ENCODE data around the gene ZNF775.
"Not testable (repeated sequence)": the region's sequence is repeated elsewhere in the genome, so short reads cannot be mapped to it uniquely, and the experiment has no call there.

The ZNF775 gene

DNA sequence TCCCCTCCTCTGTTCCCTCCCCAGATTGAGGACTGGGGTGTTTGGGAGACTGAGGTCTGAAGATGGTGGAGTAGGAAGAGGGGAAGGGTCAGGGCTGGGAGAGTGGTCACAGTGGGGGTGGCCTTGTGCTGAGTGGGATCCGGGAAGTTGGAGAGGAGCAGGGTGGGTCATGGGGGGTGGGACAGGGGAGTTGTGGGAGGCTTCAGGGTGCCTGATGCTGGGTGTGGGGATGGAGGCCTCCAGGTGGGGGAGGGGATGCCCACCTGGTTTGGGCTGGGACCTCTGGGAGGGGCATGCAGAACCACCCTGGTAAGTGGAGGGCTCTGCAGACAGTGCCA is 2.6 kb downstream of the ZNF775 start:
- no peak for TF ChIP-seq CTCF (conservative IDR thresholded peaks at IDR 0.05; ENCODE audit: low read depth, low read length)
- H3K4me3 ChIP-seq (ENCODE audit: low read depth, low read length): no peak overlapping the region

DNA sequence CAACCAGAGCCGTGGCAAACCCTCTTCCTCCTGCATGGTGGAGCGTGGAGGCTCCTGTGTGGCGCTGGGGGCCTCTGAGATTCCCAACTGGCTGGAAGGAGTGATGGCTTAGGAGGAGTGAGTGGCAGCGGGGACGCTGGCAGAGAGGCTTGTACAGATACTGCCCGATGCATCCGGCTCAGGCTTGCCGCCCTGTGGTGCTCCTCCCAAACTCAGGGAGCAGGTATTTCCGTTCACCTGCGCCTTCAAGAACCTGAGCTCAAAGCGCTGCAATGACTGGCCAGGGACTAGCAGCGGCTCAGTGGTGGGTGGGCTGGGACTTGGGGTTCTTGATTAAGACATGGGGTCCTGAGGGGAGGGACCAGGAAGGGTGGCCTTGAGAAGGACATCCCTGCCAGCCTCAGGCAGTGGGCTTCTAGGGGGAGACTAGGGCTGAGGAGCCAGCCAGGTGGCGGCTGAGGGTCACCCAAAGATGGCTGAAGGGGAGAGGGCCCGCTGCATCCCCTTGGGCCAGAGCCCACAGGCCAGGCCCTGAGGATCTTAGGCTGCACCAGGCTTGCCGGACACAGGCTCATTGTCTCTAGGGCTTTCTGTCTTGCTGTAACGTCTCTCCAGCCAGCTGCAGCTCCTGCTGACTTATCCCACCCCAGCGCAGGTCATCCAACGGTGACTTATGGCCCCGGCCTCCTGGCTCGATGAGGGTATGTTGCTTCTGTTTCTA is 3.2 kb downstream of the ZNF775 start:
- TF ChIP-seq CTCF (conservative IDR thresholded peaks at IDR 0.05; ENCODE audit: low read depth, low read length): no peak
- H3K4me3 ChIP-seq (ENCODE audit: low read depth, low read length): no peak overlapping the region
- no peak for DNase-seq (ENCODE audit: low read depth)

More for the DNA sequence above, 2.6 kb downstream of the ZNF775 start:
- DNase-seq (ENCODE audit: low read depth): no peak

- H3K4me3 ChIP-seq (ENCODE audit: low read depth, low read length): no peak overlapping the region
- no peak for TF ChIP-seq CTCF (conservative IDR thresholded peaks at IDR 0.05; ENCODE audit: low read depth, low read length)
- no peak for DNase-seq (ENCODE audit: low read depth)
These were observed 3.7 kb downstream of the ZNF775 start for GRCh38 chr7:150382844-150383225.

DNA sequence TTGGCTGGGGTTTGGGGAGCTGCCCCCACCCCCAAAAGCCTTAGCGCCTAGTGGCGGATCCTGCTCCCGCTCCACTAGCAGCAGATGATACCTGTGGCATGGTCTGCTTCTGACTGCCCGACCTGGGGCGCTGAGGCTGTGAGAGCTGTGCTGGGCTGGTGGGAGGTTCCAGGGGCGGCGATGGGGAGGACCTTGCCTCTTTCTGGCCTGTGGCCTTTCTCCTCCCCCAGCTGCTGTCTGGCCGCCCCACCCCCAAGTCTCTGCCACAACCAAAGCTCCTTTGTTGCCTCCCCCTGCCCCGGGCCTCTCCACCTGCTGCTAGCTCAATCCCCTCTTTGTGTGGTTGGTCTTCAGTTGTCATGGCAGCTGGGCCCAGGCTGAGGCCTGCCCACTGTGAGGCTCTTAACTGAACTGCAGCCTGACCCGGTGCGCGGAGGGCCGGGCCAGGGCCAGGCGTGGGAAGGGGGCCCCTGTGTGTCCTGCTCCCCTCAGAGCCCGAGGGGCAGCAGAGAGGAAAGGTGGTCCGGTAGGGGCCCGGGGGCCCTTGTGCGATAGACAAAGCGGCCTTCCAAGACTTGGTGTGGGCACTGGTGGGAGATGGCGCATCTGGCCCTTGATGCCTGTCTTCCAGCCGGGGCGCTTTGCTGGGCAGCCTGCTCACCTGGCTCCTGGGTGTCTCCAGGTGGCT is 4.7 kb downstream of the ZNF775 start:
- H3K4me3 ChIP-seq (ENCODE audit: low read depth, low read length): no peak overlapping the region
- DNase-seq (ENCODE audit: low read depth): no peak
- no peak for TF ChIP-seq CTCF (conservative IDR thresholded peaks at IDR 0.05; ENCODE audit: low read depth, low read length)

- DNase-seq (ENCODE audit: low read depth): no peak
- no peak for TF ChIP-seq CTCF (conservative IDR thresholded peaks at IDR 0.05; ENCODE audit: low read depth, low read length)
These were observed 5.5 kb downstream of the ZNF775 start for GRCh38 chr7:150384406-150385301.

DNA sequence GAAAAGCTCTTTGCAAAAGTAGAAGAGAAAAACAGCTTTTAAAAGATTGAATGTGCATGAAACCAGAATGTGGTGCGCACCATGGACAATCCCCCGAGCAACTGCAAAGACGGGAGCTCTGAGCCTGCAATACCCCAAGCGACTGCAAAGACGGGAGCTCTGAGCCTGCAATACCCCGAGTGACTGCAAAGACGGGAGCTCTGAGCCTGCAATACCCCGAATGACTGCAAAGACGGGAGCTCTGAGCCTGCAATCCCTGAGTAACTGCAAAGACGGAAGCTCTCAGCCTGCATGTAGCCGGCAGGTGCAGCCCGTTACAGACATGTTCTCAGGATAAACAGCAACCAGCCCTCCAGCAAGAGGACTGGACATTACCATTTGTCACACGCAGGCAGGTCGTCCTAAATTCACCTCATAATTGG is 6.2 kb downstream of the ZNF775 start:
- no peak for DNase-seq (ENCODE audit: low read depth)
- H3K4me3 ChIP-seq (ENCODE audit: low read depth, low read length): no peak overlapping the region
- TF ChIP-seq CTCF (conservative IDR thresholded peaks at IDR 0.05; ENCODE audit: low read depth, low read length): no peak

More at GRCh38 chr7:150384406-150385301, 5.5 kb downstream of the ZNF775 start:
- no peak overlapping the region for H3K4me3 ChIP-seq (ENCODE audit: low read depth, low read length)

DNA sequence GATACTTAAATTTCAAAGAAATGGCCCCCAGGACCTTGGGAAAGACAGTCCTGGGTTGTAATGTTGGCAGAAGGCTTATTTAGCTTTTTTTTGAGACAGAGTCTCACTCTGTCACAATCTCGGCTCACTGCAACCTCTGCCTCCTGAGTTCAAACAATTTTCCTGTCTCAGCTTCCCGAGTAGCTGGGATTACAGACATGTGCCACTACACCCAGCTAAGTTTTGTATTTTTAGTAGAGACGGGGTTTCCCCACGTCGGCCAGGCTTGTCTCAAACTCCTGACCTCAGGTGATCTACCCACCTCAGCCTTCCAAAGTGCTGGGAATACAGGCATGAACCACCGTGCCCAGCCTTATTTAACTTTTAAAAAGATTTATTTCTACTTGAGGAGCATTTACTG is 6.8 kb downstream of the ZNF775 start:
- not testable (repeated sequence) for DNase-seq (ENCODE audit: low read depth); H3K4me3 ChIP-seq (ENCODE audit: low read depth, low read length)

Measured in choroid plexus epithelial cell (primary cell).